ENCODE data around the gene PEX3.
"Not testable (repeated sequence)": the region's sequence is repeated elsewhere in the genome, so short reads cannot be mapped to it uniquely, and the experiment has no call there.

Gene PEX3

DNA sequence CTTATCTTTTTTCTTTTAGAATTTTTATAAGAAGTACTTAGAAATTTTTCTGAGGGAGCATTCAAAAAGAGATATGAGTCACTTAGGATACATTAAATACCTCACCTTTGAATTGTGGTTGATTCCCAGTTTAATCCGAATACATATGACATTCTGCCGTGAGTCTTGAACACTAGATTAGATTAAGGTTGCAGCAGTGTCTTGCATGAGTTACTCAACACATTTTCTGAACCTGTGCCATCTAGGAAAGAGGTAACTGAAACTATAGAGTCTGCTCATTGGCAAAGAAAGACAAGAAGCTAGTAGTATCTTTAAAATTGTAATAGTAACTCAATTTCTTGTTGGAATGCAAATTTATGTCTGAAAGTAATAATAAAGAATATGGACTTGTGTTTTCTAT lies 14.9 kb downstream of the PEX3 start:
- no peak for ATAC-seq
- TF ChIP-seq CSDC2 (CRISPR knock-in tag; IDR thresholded peaks at IDR 0.05) (0 out of 2 replicates have a peak, but pooled peaks have one; percentile 16), ISL1 (CRISPR knock-in tag; IDR thresholded peaks at IDR 0.05) (0 out of 2 replicates have a peak, but pooled peaks have one; percentile 42), TCF4 (CRISPR knock-in tag; IDR thresholded peaks at IDR 0.05; ENCODE audit: borderline replicate concordance) (no peak)

DNA sequence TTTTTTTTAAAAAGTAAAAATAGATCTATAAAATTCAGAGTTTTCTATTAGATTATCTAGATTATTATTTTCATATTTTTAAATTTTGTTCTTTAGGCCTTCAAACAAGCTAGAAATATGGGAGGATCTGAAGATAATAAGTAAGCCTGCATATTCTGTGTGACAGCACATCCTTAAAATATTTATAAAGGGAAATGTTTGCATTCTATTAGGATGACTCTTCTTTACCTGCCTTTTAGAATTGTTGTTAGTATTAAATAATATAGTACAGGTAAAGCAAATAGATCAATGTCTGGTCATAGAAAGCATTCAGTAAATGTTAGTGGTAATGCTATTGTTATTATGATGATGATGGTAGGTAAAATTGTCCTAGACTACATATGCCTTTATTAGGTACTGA lies 17.4 kb downstream of the PEX3 start:
- no peak for ATAC-seq
- no peak for TF ChIP-seq SNAI2 (CRISPR knock-in tag; IDR thresholded peaks at IDR 0.05)
- no peak for TF ChIP-seq ZFP30 (CRISPR knock-in tag; IDR thresholded peaks at IDR 0.05)
- TF ChIP-seq, protein P1, sequence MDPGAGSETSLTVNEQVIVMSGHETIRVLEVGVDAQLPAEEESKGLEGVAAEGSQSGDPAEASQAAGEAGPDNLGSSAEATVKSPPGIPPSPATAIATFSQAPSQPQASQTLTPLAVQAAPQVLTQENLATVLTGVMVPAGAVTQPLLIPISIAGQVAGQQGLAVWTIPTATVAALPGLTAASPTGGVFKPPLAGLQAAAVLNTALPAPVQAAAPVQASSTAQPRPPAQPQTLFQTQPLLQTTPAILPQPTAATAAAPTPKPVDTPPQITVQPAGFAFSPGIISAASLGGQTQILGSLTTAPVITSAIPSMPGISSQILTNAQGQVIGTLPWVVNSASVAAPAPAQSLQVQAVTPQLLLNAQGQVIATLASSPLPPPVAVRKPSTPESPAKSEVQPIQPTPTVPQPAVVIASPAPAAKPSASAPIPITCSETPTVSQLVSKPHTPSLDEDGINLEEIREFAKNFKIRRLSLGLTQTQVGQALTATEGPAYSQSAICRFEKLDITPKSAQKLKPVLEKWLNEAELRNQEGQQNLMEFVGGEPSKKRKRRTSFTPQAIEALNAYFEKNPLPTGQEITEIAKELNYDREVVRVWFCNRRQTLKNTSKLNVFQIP (CRISPR knock-in tag; IDR thresholded peaks at IDR 0.05; ENCODE audit: borderline replicate concordance, low read depth) = no peak
- no peak for TF ChIP-seq ESRRG (CRISPR knock-in tag; IDR thresholded peaks at IDR 0.05)
- no peak for TF ChIP-seq RARB (CRISPR knock-in tag; IDR thresholded peaks at IDR 0.05)
- no peak for TF ChIP-seq BACH2 (CRISPR knock-in tag; IDR thresholded peaks at IDR 0.05; ENCODE audit: borderline replicate concordance)
- no peak for TF ChIP-seq ZFP3 (CRISPR knock-in tag; IDR thresholded peaks at IDR 0.05)
- TF ChIP-seq TSHZ2 (CRISPR knock-in tag; IDR thresholded peaks at IDR 0.05) = no peak
- TF ChIP-seq OSR1 (CRISPR knock-in tag; IDR thresholded peaks at IDR 0.05) = no peak
- no peak for TF ChIP-seq ARNTL (CRISPR knock-in tag; IDR thresholded peaks at IDR 0.05; ENCODE audit: borderline replicate concordance, low read depth)
- TF ChIP-seq ZNF565 (CRISPR knock-in tag; conservative IDR thresholded peaks at IDR 0.05; ENCODE audit: low read depth) = no peak
- TF ChIP-seq, protein P2, sequence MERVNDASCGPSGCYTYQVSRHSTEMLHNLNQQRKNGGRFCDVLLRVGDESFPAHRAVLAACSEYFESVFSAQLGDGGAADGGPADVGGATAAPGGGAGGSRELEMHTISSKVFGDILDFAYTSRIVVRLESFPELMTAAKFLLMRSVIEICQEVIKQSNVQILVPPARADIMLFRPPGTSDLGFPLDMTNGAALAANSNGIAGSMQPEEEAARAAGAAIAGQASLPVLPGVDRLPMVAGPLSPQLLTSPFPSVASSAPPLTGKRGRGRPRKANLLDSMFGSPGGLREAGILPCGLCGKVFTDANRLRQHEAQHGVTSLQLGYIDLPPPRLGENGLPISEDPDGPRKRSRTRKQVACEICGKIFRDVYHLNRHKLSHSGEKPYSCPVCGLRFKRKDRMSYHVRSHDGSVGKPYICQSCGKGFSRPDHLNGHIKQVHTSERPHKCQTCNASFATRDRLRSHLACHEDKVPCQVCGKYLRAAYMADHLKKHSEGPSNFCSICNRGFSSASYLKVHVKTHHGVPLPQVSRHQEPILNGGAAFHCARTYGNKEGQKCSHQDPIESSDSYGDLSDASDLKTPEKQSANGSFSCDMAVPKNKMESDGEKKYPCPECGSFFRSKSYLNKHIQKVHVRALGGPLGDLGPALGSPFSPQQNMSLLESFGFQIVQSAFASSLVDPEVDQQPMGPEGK (CRISPR knock-in tag; IDR thresholded peaks at IDR 0.05; ENCODE audit: borderline replicate concordance) = no peak
- TF ChIP-seq PPARA (CRISPR knock-in tag; IDR thresholded peaks at IDR 0.05; ENCODE audit: borderline replicate concordance) = no peak
- no peak for TF ChIP-seq TCF4 (CRISPR knock-in tag; IDR thresholded peaks at IDR 0.05; ENCODE audit: borderline replicate concordance)
- TF ChIP-seq GLIS3 (CRISPR knock-in tag; IDR thresholded peaks at IDR 0.05) = no peak
- no peak for TF ChIP-seq ZNF8 (CRISPR knock-in tag; IDR thresholded peaks at IDR 0.05)

DNA sequence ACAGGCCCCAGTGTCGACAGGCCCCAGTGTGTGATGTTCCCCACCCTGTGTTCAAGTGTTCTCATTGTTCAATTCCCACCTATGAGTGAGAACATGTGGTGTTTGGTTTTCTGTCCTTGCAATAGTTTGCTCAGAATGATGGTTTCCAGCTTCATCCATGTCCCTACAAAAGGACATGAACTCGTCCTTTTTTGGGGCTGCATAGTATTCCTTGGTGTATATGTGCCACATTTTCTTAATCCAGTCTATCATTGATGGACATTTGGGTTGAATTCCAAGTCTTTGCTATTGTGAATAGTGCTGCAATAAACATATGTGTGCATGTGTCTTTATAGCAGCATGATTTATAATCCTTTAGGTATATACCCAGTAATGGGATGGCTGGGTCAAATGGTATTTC lies 18.2 kb downstream of the PEX3 start:
- not testable (repeated sequence) for ATAC-seq

DNA sequence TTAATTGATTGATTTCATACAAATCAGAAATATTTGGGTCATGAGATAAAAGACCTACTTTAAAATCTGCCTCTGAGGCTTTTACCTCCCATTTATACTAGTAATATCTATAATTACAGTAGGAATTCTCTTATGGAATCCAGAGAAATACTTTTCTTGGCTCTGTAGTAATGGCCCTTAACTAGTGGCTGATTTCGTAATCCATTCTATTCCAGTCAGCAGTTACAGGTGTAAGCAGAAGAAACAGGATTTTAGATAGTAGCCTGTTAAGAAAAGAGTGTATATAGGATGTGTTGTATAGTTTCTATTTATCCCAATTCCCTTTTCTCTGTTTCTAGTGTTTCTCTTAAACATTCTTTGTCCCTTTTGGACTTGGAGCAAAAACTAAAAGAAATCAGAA lies 21.2 kb downstream of the PEX3 start:
- no peak for TF ChIP-seq BACH2 (CRISPR knock-in tag; IDR thresholded peaks at IDR 0.05; ENCODE audit: borderline replicate concordance)
- no peak for TF ChIP-seq TOX (CRISPR knock-in tag; IDR thresholded peaks at IDR 0.05; ENCODE audit: borderline replicate concordance)
- TF ChIP-seq, protein P2 (CRISPR knock-in tag; IDR thresholded peaks at IDR 0.05; ENCODE audit: borderline replicate concordance) = no peak
- no peak for TF ChIP-seq RARB (CRISPR knock-in tag; IDR thresholded peaks at IDR 0.05)
- TF ChIP-seq ZC3H10 (CRISPR knock-in tag; IDR thresholded peaks at IDR 0.05) = no peak
- ATAC-seq = no peak

DNA sequence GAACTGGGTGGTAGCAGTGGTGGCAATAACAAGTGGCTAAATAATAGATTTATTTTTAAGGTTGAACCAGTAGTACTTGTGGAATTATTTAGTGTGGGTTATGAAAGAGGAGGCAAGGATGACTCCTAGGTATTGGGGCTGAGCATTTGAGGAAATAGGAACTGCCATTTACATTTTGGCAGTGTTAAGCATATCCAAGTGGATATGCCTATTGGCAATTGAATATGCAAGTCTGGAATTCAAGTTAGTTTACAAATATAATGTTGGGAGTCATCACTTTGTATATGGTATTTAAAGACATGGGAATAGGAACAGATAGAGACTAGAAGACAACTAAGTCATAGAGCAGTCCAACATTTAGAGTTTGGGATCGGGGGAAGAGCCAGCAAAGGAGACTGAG lies 25.9 kb downstream of the PEX3 start:
- ATAC-seq = no peak
- TF ChIP-seq SNAI2 (CRISPR knock-in tag; IDR thresholded peaks at IDR 0.05) = no peak
- TF ChIP-seq, protein P3, sequence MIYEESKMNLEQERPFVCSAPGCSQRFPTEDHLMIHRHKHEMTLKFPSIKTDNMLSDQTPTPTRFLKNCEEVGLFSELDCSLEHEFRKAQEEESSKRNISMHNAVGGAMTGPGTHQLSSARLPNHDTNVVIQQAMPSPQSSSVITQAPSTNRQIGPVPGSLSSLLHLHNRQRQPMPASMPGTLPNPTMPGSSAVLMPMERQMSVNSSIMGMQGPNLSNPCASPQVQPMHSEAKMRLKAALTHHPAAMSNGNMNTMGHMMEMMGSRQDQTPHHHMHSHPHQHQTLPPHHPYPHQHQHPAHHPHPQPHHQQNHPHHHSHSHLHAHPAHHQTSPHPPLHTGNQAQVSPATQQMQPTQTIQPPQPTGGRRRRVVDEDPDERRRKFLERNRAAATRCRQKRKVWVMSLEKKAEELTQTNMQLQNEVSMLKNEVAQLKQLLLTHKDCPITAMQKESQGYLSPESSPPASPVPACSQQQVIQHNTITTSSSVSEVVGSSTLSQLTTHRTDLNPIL (CRISPR knock-in tag; IDR thresholded peaks at IDR 0.05; ENCODE audit: low read depth) = no peak
- TF ChIP-seq ZNF565 (CRISPR knock-in tag; conservative IDR thresholded peaks at IDR 0.05; ENCODE audit: low read depth) = no peak
- TF ChIP-seq RARB (CRISPR knock-in tag; IDR thresholded peaks at IDR 0.05) = no peak
- no peak for TF ChIP-seq ZFP3 (CRISPR knock-in tag; IDR thresholded peaks at IDR 0.05)
- no peak for TF ChIP-seq ZNF70 (CRISPR knock-in tag; IDR thresholded peaks at IDR 0.05)
- TF ChIP-seq TOX (CRISPR knock-in tag; IDR thresholded peaks at IDR 0.05; ENCODE audit: borderline replicate concordance) = no peak
- TF ChIP-seq, protein P1 (CRISPR knock-in tag; IDR thresholded peaks at IDR 0.05; ENCODE audit: borderline replicate concordance, low read depth) = no peak
- TF ChIP-seq, protein P2 (CRISPR knock-in tag; IDR thresholded peaks at IDR 0.05; ENCODE audit: borderline replicate concordance) = no peak

All from SK-N-SH treated with all-trans-retinoic acid at 6 μM for 48 hours (cell line).